Pancreas (tissue), 10 donors: Measurements from ENCODE around the gene GRK5. TPM values are rescaled to one million over a fixed set of nuclear protein-coding genes. Genes with fewer than 3 reads are reported as not detected.

Experiments
- ATAC-seq, 4 donors: fragments of 200-7000 bp; cut with Tn5 transposase; one replicate each; pipeline versions ENCODE4 v1.8.0 to v1.9.1; 2020; ENCODE audit warnings: mild to moderate bottlenecking in 4 of 4, moderate library complexity in 4 of 4
- DNase-seq, 6 donors: peaks; one replicate each; pipeline ENCODE4 v3.0.0-alpha.2; 2020
- FAIRE-seq: peaks from 2 replicates; lab custom pipeline; 2012; peaks lifted over from hg19 to GRCh38; lab: Jason Lieb, UNC
- H3K27ac ChIP-seq, 4 donors: fragments of 200-600 bp; sonication (generic); 1 replicate in 3 of 4; 2 replicates in 1 of 4; pipeline versions ENCODE4 v1.5.0 to v1.8.0; 2020
- H3K27me3 ChIP-seq, 4 donors: fragments of 200-600 bp; one replicate each; pipeline ENCODE4 v1.8.0; 2021
- H3K36me3 ChIP-seq, 3 donors: fragments of 200-600 bp; sonication (generic) in 1 of 3; one replicate each; pipeline versions ENCODE4 v1.5.0 to v1.8.0; 2020 to 2021
- H3K4me1 ChIP-seq, 3 donors: fragments of 200-600 bp; one replicate each; pipeline ENCODE4 v1.8.0; 2021
- H3K4me3 ChIP-seq, 4 donors: fragments of 200-600 bp; sonication (generic) in 2 of 4; one replicate each; pipeline versions ENCODE4 v1.5.0 to v1.8.0; 2020 to 2021
- H3K9me3 ChIP-seq, 4 donors: fragments of 200-600 bp; one replicate each; pipeline ENCODE4 v1.8.0; 2021
- CTCF ChIP-seq, 4 donors: fragments of 200-600 bp; sonication (generic) in 3 of 4; IDR thresholded peaks; one replicate each; pipeline versions ENCODE4 v1.5.0 to v1.8.0; 2021; ENCODE audit warnings: antibody characterized with exemption in 4 of 4
- WGBS, 2 donors: extraction: QIAGEN DNeasy Blood & Tissue Kit; methylation state at CpG; one replicate each; pipeline ENCODE4 v1.1.7; 2013; 5-methylcytosine and 5-hydroxymethylcytosine counted together
- intact Hi-C, 3 donors: fragments of 100-400 bp; cut with DNase I; formaldehyde crosslinking; loops; one replicate each; pipeline versions ENCODE4 v1.11.1 to v1.14.2; 2022
- polyA plus RNA-seq, 2 donors: library from polyadenylated mRNA; stranded (reverse); fragments of 200-250 nt; gene quantifications; one replicate each; pipeline ENCODE4 v1.2.3, GENCODE V29; 2013
- total RNA-seq, 6 donors: library from RNA; stranded (reverse); fragmentation: NEBNext Ultra II Directional in 4 of 6; extraction: Animal tissue kit (Norgen Biotek cat#: 25700) in 4 of 6; gene quantifications; one replicate each; pipeline versions ENCODE4 v1.2.1 to v1.2.4, GENCODE V29; 2021 to 2023
- donor health status: healthy with polysubstance abuse.
- donor health status: DM: no; HTN: no; CAD: no; lungs with moderate emphysema.
- donor health status: DM: no; HTN: no; CAD: no.
- donor health status: control.
- donor health status: control.
- donor health status: Bipolar disorder and iron deficiency.
- donor health status: DM: yes; HTN: yes; CAD: no.
- donor health status: DM: no; HTN: no; CAD: no.
- donor health status: DM: no; HTN: no; CAD: no.
- donor health status: DM: yes; HTN: yes; CAD: no.

Gene GRK5
- total and polyA plus RNA-seq, 8 donors, result 1.4 to 6.0 (median 2.5) TPM

DNA sequence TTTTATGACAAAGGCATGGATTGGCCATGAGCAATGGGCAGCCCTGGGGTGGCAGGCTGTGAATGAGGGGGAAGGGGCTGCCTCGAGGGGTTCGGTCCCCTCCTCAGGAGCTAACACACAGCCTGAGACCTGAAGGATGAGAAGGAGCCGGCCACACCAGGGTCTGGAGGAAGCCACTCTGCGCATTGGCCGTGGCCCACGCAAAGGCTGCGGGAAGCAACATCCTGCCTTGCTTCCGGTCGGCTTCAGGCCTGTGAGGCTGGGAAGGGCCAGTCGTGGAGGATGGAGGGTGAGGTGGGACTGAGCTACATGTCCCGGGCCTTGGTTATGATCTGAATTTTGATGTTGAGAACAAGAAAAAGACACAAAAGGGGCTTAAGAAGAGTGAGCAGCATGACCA, 285.8 kb downstream of the GRK5 start:
- no peak overlapping the region for H3K4me3 ChIP-seq
- no peaks in the 10 kb centered on the region for H3K36me3 ChIP-seq
- no peak for TF ChIP-seq CTCF (IDR thresholded peaks at IDR 0.05)
- 75 to 79% methylated on average over 11 of the region's 11 CpGs for WGBS, 2 donors
- no peak for FAIRE-seq
- intact Hi-C loops, result no loop called here
- H3K27ac ChIP-seq, result no peak overlapping the region
- no peaks in the 10 kb centered on the region for H3K27me3 ChIP-seq
- H3K4me1 ChIP-seq, result peaks cover 0 to 4% (median 0%) of the 10 kb centered on the region in 3 donors
- ATAC-seq, result no peak
- no peak for DNase-seq
- no peaks in the 10 kb centered on the region for H3K9me3 ChIP-seq

- DNase-seq (no peak), FAIRE-seq (no peak), ATAC-seq (no peak)
- Histone ChIP-seq H3K27me3 (no peaks in the 10 kb centered on the region), H3K36me3 (no peaks in the 10 kb centered on the region), H3K4me1 (peaks cover 0 to 4% (median 0%) of the 10 kb centered on the region in 3 donors), H3K27ac (no peak overlapping the region), H3K9me3 (no peaks in the 10 kb centered on the region), H3K4me3 (no peak overlapping the region)
- whole genome bisulfite sequencing, 2 donors, result 67 to 71% methylated on average over 6 of the region's 6 CpGs
- no peak for TF ChIP-seq CTCF (IDR thresholded peaks at IDR 0.05)
- intact Hi-C loops, result no loop called here
Observed at GRCh38 chr10:119494236-119495020, 287.1 kb downstream of the GRK5 start.

GRCh38 chr10:119495021-119495505, 287.7 kb downstream of the GRK5 start:
- no peak for DNase-seq
- Histone ChIP-seq H3K9me3 (no peaks in the 10 kb centered on the region), H3K27ac (no peak overlapping the region), H3K27me3 (no peaks in the 10 kb centered on the region), H3K4me1 (no peaks in the 10 kb centered on the region), H3K36me3 (no peaks in the 10 kb centered on the region), H3K4me3 (no peak overlapping the region)
- ATAC-seq, result no peak
- no peak for FAIRE-seq
- no peak for TF ChIP-seq CTCF (IDR thresholded peaks at IDR 0.05)
- intact Hi-C loops, result no loop called here
- WGBS, 2 donors, result 92 to 98% methylated on average over 5 of the region's 5 CpGs

GRCh38 chr10:119495545-119495944, 288.2 kb downstream of the GRK5 start:
- WGBS, 2 donors, result 90 to 92% methylated on average over 3 of the region's 3 CpGs

More at GRCh38 chr10:119495545-119495944, 288.2 kb downstream of the GRK5 start:
- Histone ChIP-seq H3K27ac (no peak overlapping the region), H3K4me1 (no peaks in the 10 kb centered on the region), H3K9me3 (no peaks in the 10 kb centered on the region), H3K4me3 (no peak overlapping the region), H3K27me3 (no peaks in the 10 kb centered on the region), H3K36me3 (no peaks in the 10 kb centered on the region)
- ATAC-seq (no peak), DNase-seq (no peak), FAIRE-seq (no peak)
- intact Hi-C loops, result no loop called here
- TF ChIP-seq CTCF (IDR thresholded peaks at IDR 0.05), result no peak
